Neural crest cell (in vitro differentiated cells): Measurements from ENCODE around the gene BTBD9. TPM values are rescaled to one million over a fixed set of nuclear protein-coding genes. Genes with fewer than 3 reads are reported as not detected.

Experiments
- DNase-seq: peaks from one replicate; pipeline ENCODE4 v3.0.0; 2021; ENCODE audit warnings: low read depth, mixed read lengths, low spot score
- H3K27ac Mint-ChIP-seq: one replicate; pipeline ENCODE4 v1.8.0; 2021; ENCODE audit warnings: mild to moderate bottlenecking, mixed read lengths; ENCODE audit not compliant: unreplicated experiment
- H3K27me3 Mint-ChIP-seq: 2 replicates; pipeline ENCODE4 v1.8.0; 2021; ENCODE audit warnings: low read depth, mild to moderate bottlenecking, mixed read lengths
- H3K36me3 Mint-ChIP-seq: 2 replicates; pipeline ENCODE4 v1.8.0; 2021; ENCODE audit warnings: low read depth, mild to moderate bottlenecking, mixed read lengths
- H3K4me1 Mint-ChIP-seq: 2 replicates; pipeline ENCODE4 v1.8.0; 2021; ENCODE audit warnings: mixed read lengths
- H3K4me3 Mint-ChIP-seq: one replicate; pipeline ENCODE4 v1.8.0; 2021; ENCODE audit warnings: mild to moderate bottlenecking, mixed read lengths
- H3K9me3 Mint-ChIP-seq: 2 replicates; pipeline ENCODE4 v1.8.0; 2021; ENCODE audit warnings: mixed read lengths
- total RNA-seq: library from RNA; stranded (reverse); gene quantifications from 2 replicates; pipeline ENCODE4 v1.2.1, GENCODE V29; 2021
- TF ChIP-seq, protein P1 (sequence below): fragments of 200-600 bp; sonication (generic); conservative IDR thresholded peaks from 2 replicates; pipeline ENCODE4 v1.5.0; 2021; ENCODE audit warnings: antibody characterized with exemption, mild to moderate bottlenecking

Gene BTBD9
- total RNA-seq, 1 donor from 2014 or later, result 18.0 TPM

DNA sequence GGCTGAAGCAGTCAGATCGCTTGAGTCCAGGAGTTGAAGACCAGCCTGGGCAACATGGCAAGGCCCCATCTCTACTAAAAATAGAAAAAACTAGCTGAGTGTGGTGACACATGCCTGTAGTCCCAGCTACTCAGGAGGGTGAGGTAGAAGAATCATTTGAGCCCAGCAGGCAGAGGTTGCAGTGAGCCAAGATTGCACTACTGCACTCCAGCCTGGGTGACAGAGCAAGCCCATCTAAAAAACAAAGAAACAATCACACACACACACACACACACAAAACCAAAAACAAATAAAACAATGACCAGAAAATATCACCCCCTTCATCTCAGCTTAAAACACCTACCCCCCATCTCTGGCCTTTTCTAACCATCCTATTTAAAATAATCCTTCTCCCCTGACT lies 68.0 kb downstream of the BTBD9 start:
- peaks cover 5% of the 10 kb centered on the region for H3K36me3 Mint-ChIP-seq
- H3K4me1 Mint-ChIP-seq, result peaks cover 7% of the 10 kb centered on the region
- no peaks in the 10 kb centered on the region for H3K9me3 Mint-ChIP-seq
- no peak overlapping the region for H3K27ac Mint-ChIP-seq
- H3K4me3 Mint-ChIP-seq, result no peak overlapping the region
- H3K27me3 Mint-ChIP-seq, result no peaks in the 10 kb centered on the region
- no peak for DNase-seq
- TF ChIP-seq, protein P1, sequence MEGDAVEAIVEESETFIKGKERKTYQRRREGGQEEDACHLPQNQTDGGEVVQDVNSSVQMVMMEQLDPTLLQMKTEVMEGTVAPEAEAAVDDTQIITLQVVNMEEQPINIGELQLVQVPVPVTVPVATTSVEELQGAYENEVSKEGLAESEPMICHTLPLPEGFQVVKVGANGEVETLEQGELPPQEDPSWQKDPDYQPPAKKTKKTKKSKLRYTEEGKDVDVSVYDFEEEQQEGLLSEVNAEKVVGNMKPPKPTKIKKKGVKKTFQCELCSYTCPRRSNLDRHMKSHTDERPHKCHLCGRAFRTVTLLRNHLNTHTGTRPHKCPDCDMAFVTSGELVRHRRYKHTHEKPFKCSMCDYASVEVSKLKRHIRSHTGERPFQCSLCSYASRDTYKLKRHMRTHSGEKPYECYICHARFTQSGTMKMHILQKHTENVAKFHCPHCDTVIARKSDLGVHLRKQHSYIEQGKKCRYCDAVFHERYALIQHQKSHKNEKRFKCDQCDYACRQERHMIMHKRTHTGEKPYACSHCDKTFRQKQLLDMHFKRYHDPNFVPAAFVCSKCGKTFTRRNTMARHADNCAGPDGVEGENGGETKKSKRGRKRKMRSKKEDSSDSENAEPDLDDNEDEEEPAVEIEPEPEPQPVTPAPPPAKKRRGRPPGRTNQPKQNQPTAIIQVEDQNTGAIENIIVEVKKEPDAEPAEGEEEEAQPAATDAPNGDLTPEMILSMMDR, result no peak

- Mint-ChIP-seq H3K9me3 (no peaks in the 10 kb centered on the region), H3K4me3 (no peak overlapping the region), H3K27ac (no peak overlapping the region), H3K36me3 (peaks cover 5% of the 10 kb centered on the region), H3K27me3 (no peaks in the 10 kb centered on the region), H3K4me1 (peaks cover 7% of the 10 kb centered on the region)
- TF ChIP-seq, protein P1, result peak; percentile 64
- no peak for DNase-seq
Observed at GRCh38 chr6:38570750-38571149, 69.0 kb downstream of the BTBD9 start.

DNA sequence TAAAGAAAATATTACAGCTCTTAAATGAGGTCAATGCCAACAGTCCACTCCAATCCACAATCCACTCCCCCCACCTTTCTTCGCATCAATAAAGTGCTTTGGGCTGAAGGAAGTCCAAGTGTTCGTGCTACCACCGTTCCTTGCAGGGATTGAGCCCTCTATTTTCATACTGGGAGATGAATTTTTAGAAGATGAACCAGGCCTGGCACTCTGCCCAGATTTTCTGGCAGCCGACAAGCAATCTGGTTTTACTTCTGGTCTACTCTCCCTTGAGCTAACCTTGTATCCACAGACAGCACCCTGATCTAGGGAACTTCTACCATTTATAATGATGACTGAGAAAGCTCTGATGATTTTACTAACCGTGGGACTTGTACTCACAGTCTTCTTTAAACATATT lies 72.3 kb downstream of the BTBD9 start:
- Mint-ChIP-seq H3K9me3 (no peaks in the 10 kb centered on the region), H3K27ac (no peak overlapping the region), H3K27me3 (no peaks in the 10 kb centered on the region), H3K4me3 (no peak overlapping the region), H3K36me3 (no peaks in the 10 kb centered on the region), H3K4me1 (peaks cover 7% of the 10 kb centered on the region)
- TF ChIP-seq, protein P1, result no peak
- DNase-seq, result no peak

DNA sequence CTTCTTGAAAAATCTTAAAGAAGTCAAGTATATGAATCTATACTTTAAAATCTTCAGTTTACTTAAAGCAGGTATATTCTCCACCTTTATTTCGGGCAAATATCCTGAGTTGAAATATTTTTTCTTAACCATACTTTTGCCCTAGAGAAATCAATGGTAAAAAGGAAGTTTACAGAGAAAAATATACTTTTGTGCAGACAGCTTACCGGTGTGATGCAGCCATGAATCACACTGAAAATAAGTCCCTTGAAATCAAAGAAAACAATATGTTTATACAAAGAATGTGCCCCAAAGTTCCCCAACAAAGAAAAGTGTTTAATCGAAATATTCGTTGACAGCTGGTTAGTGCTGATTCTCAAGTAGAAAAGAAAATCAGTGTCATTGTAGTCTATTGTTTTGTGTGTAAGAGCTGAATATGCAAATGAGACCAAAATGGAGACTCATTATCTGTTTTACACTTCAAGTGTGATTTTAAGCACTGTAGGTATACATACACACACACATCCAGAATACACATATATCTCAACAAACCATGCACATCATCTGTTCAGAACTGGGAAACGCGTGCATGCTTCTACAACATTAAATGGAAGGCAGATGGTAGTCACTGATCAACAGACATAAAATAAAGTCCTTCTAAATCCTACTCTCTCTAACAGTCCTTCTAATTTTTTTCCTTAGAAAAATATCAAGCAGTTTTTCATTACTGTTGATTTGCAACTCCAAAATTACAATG lies 73.3 kb downstream of the BTBD9 start:
- Mint-ChIP-seq H3K27me3 (no peaks in the 10 kb centered on the region), H3K9me3 (no peaks in the 10 kb centered on the region), H3K36me3 (no peaks in the 10 kb centered on the region), H3K4me1 (peaks cover 7% of the 10 kb centered on the region), H3K27ac (no peak overlapping the region), H3K4me3 (no peak overlapping the region)
- DNase-seq, result no peak
- TF ChIP-seq, protein P1, result no peak

GRCh38 chr6:38564301-38564700 lies 75.4 kb downstream of the BTBD9 start:
- no peaks in the 10 kb centered on the region for H3K27me3 Mint-ChIP-seq
- no peak overlapping the region for H3K4me3 Mint-ChIP-seq
- H3K27ac Mint-ChIP-seq, result no peak overlapping the region
- H3K9me3 Mint-ChIP-seq, result no peaks in the 10 kb centered on the region
- no peaks in the 10 kb centered on the region for H3K36me3 Mint-ChIP-seq
- TF ChIP-seq, protein P1, result no peak
- H3K4me1 Mint-ChIP-seq, result no peaks in the 10 kb centered on the region
- DNase-seq, result no peak
